ENCODE results near the gene DNAJC7.

DNAJC7 gene

GRCh38 chr17:41944943-41945342 lies 72.3 kb downstream of the DNAJC7 start:
- DNase-seq (ENCODE audit: low read depth): no peak
- no peak for TF ChIP-seq CTCF (IDR thresholded peaks at IDR 0.05; ENCODE audit: control insufficient read depth, insufficient read depth, low read depth, low read length, missing control alignments)
- no peak overlapping the region for H3K4me3 ChIP-seq (ENCODE audit: control insufficient read depth, low read depth, low read length)

- no peak for DNase-seq (ENCODE audit: low read depth)
- TF ChIP-seq CTCF (IDR thresholded peaks at IDR 0.05; ENCODE audit: control insufficient read depth, insufficient read depth, low read depth, low read length, missing control alignments): no peak
- no peak overlapping the region for H3K4me3 ChIP-seq (ENCODE audit: control insufficient read depth, low read depth, low read length)
These were observed 73.7 kb downstream of the DNAJC7 start for GRCh38 chr17:41943492-41943891.

DNA sequence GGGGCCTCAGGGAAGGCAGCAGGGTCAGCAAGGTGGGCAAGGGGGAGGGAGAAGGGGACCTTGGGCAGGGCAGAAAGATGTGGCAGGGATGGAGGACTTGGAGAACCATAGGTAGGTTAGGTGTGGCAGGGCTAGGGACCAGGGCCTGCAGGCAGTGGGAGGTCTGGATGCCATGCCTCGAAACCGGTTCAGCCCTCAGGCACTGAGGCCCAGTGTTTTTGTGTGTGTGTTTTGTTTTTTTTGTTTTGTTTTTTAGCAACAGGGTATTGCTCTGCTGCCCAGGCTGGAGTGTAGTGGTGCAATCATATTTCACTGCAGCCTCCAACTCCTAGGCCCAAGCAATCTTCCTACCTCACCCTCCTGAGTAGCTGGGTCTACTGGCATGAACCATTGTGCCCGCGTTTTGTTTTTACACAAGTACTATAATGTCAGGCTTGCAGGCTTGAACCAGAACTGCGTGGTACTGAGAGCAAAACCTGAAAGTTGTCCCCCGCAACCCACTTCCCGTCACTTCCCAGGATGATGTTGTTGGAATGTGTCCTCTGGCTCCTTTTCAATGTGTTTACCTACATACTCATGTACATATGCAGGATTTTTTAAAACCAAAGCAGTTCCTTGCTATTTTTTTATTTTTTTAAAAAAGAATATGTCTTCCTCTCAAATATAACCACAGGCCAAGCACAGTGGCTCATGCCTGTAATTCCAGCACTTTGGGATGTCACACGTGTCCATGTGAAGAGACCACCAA lies 74.4 kb downstream of the DNAJC7 start:
- no peak for DNase-seq (ENCODE audit: low read depth)
- no peak for TF ChIP-seq CTCF (IDR thresholded peaks at IDR 0.05; ENCODE audit: control insufficient read depth, insufficient read depth, low read depth, low read length, missing control alignments)
- no peak overlapping the region for H3K4me3 ChIP-seq (ENCODE audit: control insufficient read depth, low read depth, low read length)

- no peak overlapping the region for H3K4me3 ChIP-seq (ENCODE audit: control insufficient read depth, low read depth, low read length)
- TF ChIP-seq CTCF (IDR thresholded peaks at IDR 0.05; ENCODE audit: control insufficient read depth, insufficient read depth, low read depth, low read length, missing control alignments): no peak
- DNase-seq (ENCODE audit: low read depth): no peak
These were observed 76.1 kb downstream of the DNAJC7 start for GRCh38 chr17:41941168-41941567.

- no peak for TF ChIP-seq CTCF (IDR thresholded peaks at IDR 0.05; ENCODE audit: control insufficient read depth, insufficient read depth, low read depth, low read length, missing control alignments)
- no peak for DNase-seq (ENCODE audit: low read depth)
- no peak overlapping the region for H3K4me3 ChIP-seq (ENCODE audit: control insufficient read depth, low read depth, low read length)
These were observed 77.5 kb downstream of the DNAJC7 start for GRCh38 chr17:41939693-41940090.

DNA sequence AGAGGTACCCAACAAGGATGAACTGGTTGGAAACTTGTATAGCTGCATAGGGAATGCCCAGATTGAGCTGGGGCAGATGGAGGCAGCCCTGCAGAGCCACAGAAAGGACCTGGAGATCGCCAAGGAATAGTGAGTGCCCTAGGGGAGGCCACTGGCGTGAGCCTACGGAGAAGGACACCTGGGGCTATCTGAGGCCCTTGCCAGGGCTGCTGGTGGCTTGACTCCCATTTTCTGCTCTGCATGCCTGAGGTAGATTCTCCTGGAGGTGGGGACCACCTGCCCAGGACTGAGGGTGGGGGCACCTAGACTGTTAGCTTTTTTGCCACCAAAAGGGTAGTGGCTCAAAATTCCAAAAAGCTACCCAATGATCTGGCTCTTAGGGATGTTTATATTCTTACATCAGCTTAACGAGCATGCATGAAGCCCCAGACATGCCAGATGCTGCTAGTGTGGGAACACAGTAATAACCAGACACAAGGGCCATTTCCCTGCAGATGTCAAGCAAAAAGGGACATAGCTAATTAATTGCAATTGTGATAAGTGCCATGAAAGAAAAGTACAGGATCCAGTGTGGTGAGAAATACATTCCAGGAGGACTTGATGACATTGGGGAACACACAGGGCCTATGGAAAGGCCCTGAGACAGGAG lies 78.1 kb downstream of the DNAJC7 start:
- H3K4me3 ChIP-seq (ENCODE audit: control insufficient read depth, low read depth, low read length): no peak overlapping the region
- no peak for TF ChIP-seq CTCF (IDR thresholded peaks at IDR 0.05; ENCODE audit: control insufficient read depth, insufficient read depth, low read depth, low read length, missing control alignments)
- no peak for DNase-seq (ENCODE audit: low read depth)
